ENCODE data around the gene ASCC1.
"Not testable (repeated sequence)": the region's sequence is repeated elsewhere in the genome, so short reads cannot be mapped to it uniquely, and the experiment has no call there.

Gene ASCC1

DNA sequence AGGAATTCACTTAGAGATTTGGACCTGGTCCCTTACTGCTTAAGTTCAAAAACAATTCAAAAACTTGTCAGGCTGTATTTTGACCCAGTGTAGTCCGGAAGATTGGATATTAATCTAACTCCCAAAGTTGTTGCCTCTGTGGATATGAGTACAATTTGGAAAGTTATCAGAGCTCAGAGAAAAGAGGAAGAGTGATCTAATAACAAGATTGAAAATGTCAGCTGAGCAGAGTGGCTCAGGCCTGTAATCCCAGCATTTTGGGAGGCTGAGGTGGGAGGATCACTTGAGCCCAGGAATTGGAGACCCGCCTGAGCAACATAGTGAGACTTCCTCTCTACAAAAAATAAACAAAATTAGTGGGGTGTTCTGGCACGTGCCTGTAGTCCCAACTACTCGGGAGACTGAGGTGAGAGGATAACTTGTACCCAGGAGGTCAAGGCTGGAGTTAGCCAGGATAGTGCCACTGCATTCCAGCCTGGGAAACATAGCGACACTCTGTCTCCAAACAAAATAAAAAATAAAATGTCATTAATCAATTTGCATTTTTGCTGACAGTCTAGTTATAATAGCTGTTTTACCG, 3.2 kb upstream of the ASCC1 start:
- no peak for DNase-seq (ENCODE audit: low spot score)

GRCh38 chr10:72218726-72219125, 2.6 kb upstream of the ASCC1 start:
- DNase-seq (ENCODE audit: low spot score): no peak

DNA sequence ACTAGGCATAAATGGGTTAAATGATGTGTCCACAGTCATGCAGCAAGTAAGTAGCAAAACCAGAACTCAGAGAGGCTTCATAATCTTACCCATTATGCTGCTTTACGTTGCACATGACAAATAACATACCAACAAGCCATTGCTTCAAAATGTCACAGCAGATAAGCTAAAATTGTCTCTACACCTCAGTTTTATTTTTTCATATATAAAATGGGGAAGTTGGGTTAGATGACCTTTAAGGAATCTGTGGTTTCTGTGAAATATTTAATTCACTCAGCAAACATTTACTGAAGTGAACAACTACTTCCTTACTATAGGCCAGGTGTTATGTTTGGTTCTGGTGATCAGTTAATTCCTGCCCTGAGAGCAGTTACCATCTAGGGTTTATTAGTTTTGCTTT, 2.2 kb upstream of the ASCC1 start:
- DNase-seq (ENCODE audit: low spot score): no peak

GRCh38 chr10:72211832-72212231, 4.2 kb downstream of the ASCC1 start:
- DNase-seq (ENCODE audit: low spot score): not testable (repeated sequence)

DNA sequence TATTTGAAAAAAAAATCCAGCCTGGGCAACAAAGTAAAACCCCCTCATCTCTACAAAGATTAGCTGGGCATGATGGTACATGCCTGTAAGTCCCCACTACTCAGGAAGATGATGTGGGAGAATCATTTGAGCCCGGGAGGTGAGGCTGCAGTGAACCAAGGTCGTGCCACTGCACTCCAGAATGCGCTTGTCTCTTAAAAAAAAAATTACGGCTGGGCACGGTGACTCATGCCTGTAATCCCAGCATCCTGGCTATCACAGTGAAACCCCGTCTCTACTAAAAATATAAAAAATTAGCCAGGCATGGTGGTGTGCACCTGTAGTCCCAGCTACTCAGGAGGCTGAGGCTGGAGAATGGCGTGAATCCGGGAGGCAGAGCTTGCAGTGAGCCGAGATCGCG, 4.7 kb downstream of the ASCC1 start:
- DNase-seq (ENCODE audit: low spot score): not testable (repeated sequence)

- DNase-seq (ENCODE audit: low spot score): peak; percentile 13
Observed at GRCh38 chr10:72208526-72208925, 7.5 kb downstream of the ASCC1 start.

- DNase-seq (ENCODE audit: low spot score): no peak
Observed at GRCh38 chr10:72206511-72207229, 9.4 kb downstream of the ASCC1 start.

GRCh38 chr10:72204724-72205123, 11.4 kb downstream of the ASCC1 start:
- no peak for DNase-seq (ENCODE audit: low spot score)

DNA sequence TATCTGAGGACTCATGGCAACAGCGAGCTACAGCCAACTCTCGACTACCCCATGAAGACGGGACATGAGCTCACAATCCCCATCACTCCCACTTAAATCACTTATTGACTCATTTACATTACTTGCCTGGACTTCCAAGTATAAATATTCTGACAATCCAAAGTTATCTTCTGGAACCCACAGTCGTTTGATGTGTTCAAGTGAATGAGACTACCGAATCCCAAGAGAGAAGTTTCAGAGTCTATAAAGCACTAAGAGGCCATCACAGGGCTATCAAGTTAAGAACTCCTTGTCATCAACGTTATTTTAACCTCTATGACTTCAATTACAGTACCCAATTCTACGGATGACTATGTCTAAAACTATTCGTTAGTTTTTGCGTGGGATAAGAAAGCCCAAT, 11.8 kb downstream of the ASCC1 start:
- DNase-seq (ENCODE audit: low spot score): no peak

- DNase-seq (ENCODE audit: low spot score): no peak
Observed at GRCh38 chr10:72201293-72201692, 14.8 kb downstream of the ASCC1 start.

DNA sequence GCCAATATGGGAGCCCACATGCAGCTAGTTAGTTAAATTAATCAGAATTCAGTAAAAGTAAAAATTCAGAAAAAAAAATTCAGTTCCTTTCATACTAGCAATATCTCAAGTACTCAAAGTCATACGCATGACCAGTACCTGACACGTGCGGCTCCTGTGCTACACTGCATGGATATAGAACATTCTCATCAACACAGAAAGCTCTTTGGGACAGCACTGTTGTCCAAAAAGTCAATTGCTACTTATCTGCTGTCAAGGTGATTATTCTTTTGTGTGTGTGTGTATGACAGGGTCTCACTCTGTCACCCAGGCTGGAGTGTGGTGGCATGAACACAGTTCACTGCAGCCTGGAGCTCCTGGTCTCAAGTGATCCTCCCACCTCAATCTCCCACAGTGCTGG, 15.2 kb downstream of the ASCC1 start:
- no peak for DNase-seq (ENCODE audit: low spot score)

- no peak for DNase-seq (ENCODE audit: low spot score)
Observed at GRCh38 chr10:72194949-72195348, 21.1 kb downstream of the ASCC1 start.

DNA sequence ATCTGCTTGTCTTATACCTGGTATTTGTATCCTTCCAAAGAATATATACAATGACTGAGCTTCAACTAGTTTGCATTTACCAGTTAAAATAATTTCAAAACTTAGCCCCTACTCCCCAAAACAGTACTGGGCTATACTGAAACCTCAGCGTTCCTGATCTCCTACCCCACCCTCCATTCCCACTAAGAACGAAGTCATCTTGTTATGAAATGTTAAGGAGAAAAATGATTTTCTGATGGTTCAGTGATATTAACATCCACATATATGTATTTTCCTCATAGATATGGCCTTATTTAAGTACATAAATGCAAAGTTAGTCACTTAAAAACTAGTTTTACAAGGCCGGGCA, 29.1 kb downstream of the ASCC1 start:
- DNase-seq (ENCODE audit: low spot score): no peak

DNA sequence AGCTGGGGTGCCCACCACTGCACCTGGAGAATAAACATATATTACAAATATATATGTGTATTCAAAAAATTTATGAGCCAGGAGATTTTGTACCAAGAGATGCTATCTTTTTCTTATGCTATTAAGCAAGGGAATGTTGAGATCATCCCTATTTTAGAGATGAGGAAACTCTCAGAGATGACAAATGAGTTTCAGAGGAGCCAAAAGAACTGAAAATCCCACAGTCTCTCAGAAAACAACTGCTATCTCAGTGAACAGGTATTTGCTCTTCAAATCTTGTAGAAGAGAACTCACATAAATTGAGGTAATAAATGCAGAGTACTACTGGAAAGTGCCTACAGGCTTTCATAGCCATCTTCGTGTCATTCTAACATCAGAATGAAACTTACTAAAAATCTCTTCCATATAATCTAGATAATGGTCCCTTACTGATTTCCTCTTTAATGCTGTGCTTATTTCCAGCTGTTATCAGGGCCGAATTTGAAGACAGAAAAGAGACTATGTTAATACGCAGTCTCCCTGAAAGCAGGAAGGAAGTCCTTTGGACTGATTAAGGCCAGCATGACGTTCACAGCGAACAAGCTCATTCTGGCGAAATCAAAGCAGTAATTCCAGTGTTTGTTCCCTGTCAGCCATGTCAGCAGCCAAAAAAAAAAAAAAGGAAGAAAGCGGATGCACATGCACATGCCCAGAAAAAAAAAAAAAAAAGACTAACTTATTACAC, 29.7 kb downstream of the ASCC1 start:
- no peak for DNase-seq (ENCODE audit: low spot score)

DNA sequence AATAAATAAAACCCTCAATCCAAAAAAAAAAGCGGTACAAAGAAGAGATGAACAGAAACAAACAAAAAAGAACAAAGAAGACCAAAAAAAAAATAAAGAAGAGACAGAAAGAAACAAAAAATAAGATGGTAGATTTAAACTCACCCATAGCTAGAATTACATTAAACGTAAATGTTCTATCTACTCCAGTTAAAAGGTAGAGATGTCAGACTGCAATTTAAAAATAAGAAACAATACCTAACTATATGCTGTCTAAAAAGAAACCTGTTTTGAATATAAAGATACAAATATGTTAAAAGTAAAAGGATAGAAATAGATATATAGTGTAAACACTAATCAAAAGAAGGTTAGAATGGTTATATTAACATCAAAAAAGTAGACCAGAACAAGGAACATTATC, 31.9 kb downstream of the ASCC1 start:
- no peak for DNase-seq (ENCODE audit: low spot score)

- no peak for DNase-seq (ENCODE audit: low spot score)
Observed at GRCh38 chr10:72177454-72177853, 38.6 kb downstream of the ASCC1 start.

GRCh38 chr10:72176701-72177100, 39.4 kb downstream of the ASCC1 start:
- DNase-seq (ENCODE audit: low spot score): no peak

GRCh38 chr10:72175149-72175548, 40.9 kb downstream of the ASCC1 start:
- DNase-seq (ENCODE audit: low spot score): no peak

GRCh38 chr10:72174297-72174662, 41.8 kb downstream of the ASCC1 start:
- DNase-seq (ENCODE audit: low spot score): no peak

DNA sequence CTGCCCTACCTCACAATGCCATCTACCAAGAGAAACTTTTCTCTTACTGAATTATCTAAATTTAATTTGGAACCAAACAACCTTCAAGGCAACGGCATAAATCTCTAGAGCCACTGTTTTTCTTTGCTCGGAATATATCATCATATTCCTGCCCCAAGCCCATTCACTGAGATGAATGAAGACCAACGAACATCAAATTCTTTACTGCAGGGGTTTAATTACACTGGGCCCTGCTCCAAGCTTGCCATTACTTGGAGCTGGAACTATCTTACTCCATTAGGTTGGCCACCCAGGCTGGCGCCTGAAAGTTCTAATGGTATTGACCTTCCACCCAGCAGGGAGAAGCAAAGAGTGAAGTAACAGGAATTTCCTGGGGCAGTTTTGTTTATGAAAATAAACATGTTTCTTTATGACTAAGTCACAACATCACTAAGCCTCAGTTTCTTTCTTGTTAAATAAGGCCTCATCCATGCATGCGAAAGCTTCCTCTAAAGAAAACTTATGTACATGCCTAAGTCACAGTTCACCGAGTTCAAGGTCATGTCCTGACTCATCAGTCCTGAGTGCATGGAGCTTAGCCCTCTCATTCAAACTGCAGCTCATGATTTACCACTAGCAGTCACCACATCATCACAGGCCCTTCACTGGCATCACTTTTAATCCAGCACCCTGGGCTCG, 42.3 kb downstream of the ASCC1 start:
- DNase-seq (ENCODE audit: low spot score): no peak

DNA sequence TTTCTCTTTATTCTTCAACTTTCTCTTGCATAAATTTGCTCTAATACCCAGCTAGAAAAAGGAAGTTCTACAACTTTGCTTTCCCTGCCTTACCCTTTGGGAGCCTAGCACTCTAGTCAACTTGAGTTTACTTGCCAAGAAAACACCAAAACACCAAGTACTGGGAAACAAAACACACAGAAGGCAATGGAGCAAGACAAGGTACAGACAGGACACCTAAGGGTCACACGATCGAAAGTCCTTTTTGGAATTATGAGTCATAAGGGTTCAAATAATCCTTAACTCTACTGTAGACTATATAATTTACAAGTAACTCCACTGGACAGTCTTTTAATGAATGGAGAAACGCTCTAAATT, 42.8 kb downstream of the ASCC1 start:
- no peak for DNase-seq (ENCODE audit: low spot score)

DNA sequence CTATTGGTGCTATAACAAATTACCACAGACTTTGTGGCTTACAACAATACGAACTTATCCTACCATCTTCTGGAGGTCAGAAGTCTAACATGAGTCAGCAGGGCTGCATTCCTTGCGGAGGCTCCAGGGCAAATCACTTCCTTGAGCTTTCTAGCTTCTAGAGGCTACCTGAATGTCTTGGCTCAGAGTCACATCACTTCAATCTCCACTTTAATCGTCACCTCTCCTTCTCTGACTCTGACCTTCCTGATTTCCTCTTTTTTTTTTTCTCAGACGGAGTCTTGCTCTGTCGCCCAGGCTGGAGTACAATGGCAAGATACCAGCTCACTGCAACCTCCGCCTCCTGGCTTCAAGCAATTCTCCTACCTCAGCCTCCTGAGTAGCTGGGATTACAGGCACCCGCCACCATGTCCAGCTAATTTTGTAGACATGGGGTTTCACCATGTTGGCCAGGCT, 44.9 kb downstream of the ASCC1 start:
- DNase-seq (ENCODE audit: low spot score): no peak

DNA sequence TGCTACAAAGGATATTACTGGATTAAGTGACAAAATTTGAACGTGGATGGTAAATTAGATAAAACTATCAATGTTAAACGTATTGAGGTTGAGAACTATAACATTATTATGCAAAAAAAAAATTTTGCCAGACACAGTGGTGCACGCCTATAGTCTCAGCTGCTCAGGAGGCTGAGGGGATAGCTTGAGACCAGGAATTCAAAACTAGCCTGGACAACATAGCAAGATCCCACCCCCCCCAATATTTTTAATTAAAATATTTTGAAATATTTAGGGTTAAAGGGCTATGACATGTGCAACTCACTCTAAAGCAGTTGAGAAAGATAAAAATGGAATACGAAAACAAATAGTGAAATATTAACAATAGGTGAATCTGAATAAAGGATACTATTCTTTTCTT, 45.3 kb downstream of the ASCC1 start:
- no peak for DNase-seq (ENCODE audit: low spot score)

All from CD4-positive, alpha-beta T cell treated with Interleukin-15 for 4 hours (primary cell).